HG02943 (cell line): Measurements from ENCODE around the gene HOXB6.

Experiments
- ATAC-seq: cut with Tn5 transposase; IDR thresholded peaks from one replicate; pipeline ENCODE4 v1.9.1; 2021; ENCODE audit warnings: mild to moderate bottlenecking, low read depth, moderate library complexity; ENCODE audit not compliant: unreplicated experiment

Gene HOXB6

DNA sequence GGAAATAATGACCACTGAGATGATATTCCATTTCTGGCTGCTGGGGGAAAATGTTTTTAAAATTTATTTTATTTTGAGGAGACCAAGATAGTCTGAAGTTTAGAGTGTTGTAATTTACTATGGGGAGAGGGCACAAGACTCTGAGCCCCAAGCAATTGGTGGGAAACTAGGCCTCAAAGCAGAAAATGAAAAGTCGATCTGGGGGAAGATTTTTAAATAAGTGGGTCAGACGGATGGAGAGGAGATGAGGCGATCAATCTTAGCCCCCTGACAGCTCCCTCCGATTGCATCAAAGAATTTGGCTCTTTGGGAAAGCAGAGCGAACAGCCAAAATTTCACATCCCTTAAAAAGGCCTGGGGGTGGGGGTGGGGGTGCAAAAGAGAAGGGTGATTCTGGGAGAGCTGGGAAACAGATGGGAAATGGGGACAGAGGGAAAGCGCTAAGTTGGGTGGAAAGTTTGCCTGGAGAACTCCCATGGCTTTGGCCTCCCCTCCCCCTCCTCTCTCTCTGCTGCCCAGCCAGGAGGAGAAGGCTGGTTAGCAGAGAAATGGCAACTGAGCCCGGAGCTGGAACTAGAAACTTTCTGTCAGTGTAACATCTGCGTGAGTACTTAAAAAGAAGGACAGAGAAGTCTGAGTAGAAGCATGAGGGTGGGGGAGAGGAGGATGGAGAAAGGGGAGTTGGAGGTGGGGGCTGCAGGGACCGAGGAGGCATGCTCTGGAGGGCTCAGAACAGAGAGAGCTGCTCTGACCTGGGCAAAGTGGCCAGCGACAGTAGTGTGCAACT is 58.5 kb downstream of the HOXB6 start:
- no peak for ATAC-seq
